Astrocyte of the spinal cord (primary cell): ENCODE data around the gene IGFBP5.

ENCODE experiments used
- DNase-seq: peaks from one replicate; pipeline ENCODE4 v3.0.0; 2011; ENCODE audit warnings: low read depth, low spot score
- H3K4me3 ChIP-seq: 2 replicates; pipeline ENCODE4 v1.5.1; 2011; ENCODE audit warnings: low read depth, mild to moderate bottlenecking, low read length, moderate library complexity
- CTCF ChIP-seq: IDR thresholded peaks from 2 replicates; pipeline ENCODE4 v1.5.1; 2012; ENCODE audit warnings: low read depth, mild to moderate bottlenecking, low read length, inconsistent platforms
- in situ Hi-C: cut with HindIII; loops from 2 replicates; pipeline ENCODE4 v1.10.0; 2017; ENCODE audit warnings: low sequenced_read_pairs

Gene IGFBP5

GRCh38 chr2:216654528-216655052, 40.8 kb downstream of the IGFBP5 start:
- in situ Hi-C loops: loop anchor here (10.0 kb wide), 1 partner anchor 140 kb away; no protein-coding TSS in a partner anchor

GRCh38 chr2:216653931-216654365, 41.4 kb downstream of the IGFBP5 start:
- peak; percentile 81 for DNase-seq
- in situ Hi-C loops: loop anchor here (10.0 kb wide), 1 partner anchor 139 kb away; no protein-coding TSS in a partner anchor
- TF ChIP-seq CTCF: no peak
- no peak overlapping the region for H3K4me3 ChIP-seq

More at GRCh38 chr2:216654528-216655052, 40.8 kb downstream of the IGFBP5 start:
- DNase-seq: no peak
- H3K4me3 ChIP-seq: no peak overlapping the region
- no peak for TF ChIP-seq CTCF

- H3K4me3 ChIP-seq: no peak overlapping the region
- DNase-seq: no peak
- TF ChIP-seq CTCF: no peak
- in situ Hi-C loops: loop anchor here (10.0 kb wide), 1 partner anchor 138 kb away; no protein-coding TSS in a partner anchor
Measured at GRCh38 chr2:216653093-216653799, 42.1 kb downstream of the IGFBP5 start.

- in situ Hi-C loops: loop anchor here (10.0 kb wide), 1 partner anchor 138 kb away; no protein-coding TSS in a partner anchor
- TF ChIP-seq CTCF: no peak
- no peak overlapping the region for H3K4me3 ChIP-seq
- no peak for DNase-seq
Measured at GRCh38 chr2:216652566-216652965, 42.8 kb downstream of the IGFBP5 start.

GRCh38 chr2:216651351-216651881, 43.9 kb downstream of the IGFBP5 start:
- TF ChIP-seq CTCF: no peak
- H3K4me3 ChIP-seq: no peak overlapping the region
- DNase-seq: peak; percentile 74
- in situ Hi-C loops: loop anchor here (10.0 kb wide), 1 partner anchor 137 kb away; no protein-coding TSS in a partner anchor

GRCh38 chr2:216650626-216651257, 44.6 kb downstream of the IGFBP5 start:
- in situ Hi-C loops: loop anchor here (10.0 kb wide), 1 partner anchor 136 kb away; no protein-coding TSS in a partner anchor
- no peak overlapping the region for H3K4me3 ChIP-seq
- no peak for TF ChIP-seq CTCF
- DNase-seq: no peak
